Nephron (organoid): ENCODE data around the gene SMAP1.

Experiments used
- H3K27ac Mint-ChIP-seq, 3 experiments: 2 replicates each; pipeline ENCODE4 v1.8.0; 2020; ENCODE audit warnings: mixed read lengths in 3 of 3, mild to moderate bottlenecking in 2 of 3, moderate library complexity in 1 of 3
- H3K27me3 Mint-ChIP-seq: 2 replicates; pipeline ENCODE4 v1.8.0; 2021; ENCODE audit warnings: low read depth, mild to moderate bottlenecking, moderate library complexity, mixed read lengths
- H3K36me3 Mint-ChIP-seq: 2 replicates; pipeline ENCODE4 v1.8.0; 2020; ENCODE audit warnings: low read depth, mixed read lengths
- H3K4me1 Mint-ChIP-seq: 2 replicates; pipeline ENCODE4 v1.8.0; 2020; ENCODE audit warnings: mixed read lengths
- H3K4me3 Mint-ChIP-seq, 3 experiments: 2 replicates each; pipeline ENCODE4 v1.8.0; 2020; ENCODE audit warnings: mild to moderate bottlenecking in 3 of 3, mixed read lengths in 3 of 3, moderate library complexity in 2 of 3
- H3K9me3 Mint-ChIP-seq: 2 replicates; pipeline ENCODE4 v1.8.0; 2020; ENCODE audit warnings: mixed read lengths
- CTCF ChIP-seq, 3 experiments: fragments of 200-600 bp; sonication (generic); IDR thresholded peaks; one replicate each; pipeline ENCODE4 v1.5.0; 2021; ENCODE audit warnings: antibody characterized with exemption in 3 of 3; ENCODE audit not compliant: unreplicated experiment in 3 of 3

The SMAP1 gene

DNA sequence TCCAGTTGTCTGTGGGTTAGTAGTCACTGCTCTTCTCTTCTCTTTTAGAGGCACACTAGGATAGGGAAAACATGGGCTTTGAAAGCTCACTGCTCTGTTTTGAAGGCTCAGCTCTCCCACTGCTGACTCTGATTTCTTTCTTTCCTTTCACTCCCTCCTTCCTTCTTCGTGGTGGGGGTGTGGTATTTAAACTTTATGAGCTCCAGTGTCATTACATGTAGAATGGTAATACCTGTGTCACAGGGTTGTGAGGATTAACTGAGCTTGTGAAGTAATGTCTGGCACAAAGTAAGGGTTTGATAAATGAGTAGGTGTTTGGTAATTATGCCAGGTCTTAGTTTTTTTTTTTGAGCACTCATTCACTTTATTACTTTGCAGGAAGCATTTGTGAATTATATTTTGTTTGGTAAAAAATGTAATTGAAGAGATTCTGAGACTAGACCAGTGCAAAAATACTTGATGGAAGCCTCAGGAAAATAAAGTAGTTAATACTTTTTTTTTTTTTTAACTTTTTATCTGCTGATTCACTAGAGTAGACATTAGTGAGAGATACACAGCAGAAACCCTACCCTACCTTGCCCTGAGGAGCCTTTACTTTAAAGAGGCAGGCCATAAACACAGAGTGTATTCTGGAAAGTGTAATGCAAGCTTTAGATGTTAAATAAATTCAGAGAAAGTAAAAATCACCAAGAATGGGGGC is 17.3 kb downstream of the SMAP1 start:
- Mint-ChIP-seq H3K9me3 (peaks cover 4% of the 10 kb centered on the region), H3K36me3 (no peaks in the 10 kb centered on the region), H3K27ac (peak overlapping the region; percentile 19 to 74 (median 73)), H3K27me3 (no peaks in the 10 kb centered on the region), H3K4me1 (peaks cover 20% of the 10 kb centered on the region), H3K4me3 (peak overlapping the region in 1 of 3 experiments; percentile 35)
- no peak for TF ChIP-seq CTCF (IDR thresholded peaks at IDR 0.05; ENCODE audit: unreplicated experiment in 3 of 3)

DNA sequence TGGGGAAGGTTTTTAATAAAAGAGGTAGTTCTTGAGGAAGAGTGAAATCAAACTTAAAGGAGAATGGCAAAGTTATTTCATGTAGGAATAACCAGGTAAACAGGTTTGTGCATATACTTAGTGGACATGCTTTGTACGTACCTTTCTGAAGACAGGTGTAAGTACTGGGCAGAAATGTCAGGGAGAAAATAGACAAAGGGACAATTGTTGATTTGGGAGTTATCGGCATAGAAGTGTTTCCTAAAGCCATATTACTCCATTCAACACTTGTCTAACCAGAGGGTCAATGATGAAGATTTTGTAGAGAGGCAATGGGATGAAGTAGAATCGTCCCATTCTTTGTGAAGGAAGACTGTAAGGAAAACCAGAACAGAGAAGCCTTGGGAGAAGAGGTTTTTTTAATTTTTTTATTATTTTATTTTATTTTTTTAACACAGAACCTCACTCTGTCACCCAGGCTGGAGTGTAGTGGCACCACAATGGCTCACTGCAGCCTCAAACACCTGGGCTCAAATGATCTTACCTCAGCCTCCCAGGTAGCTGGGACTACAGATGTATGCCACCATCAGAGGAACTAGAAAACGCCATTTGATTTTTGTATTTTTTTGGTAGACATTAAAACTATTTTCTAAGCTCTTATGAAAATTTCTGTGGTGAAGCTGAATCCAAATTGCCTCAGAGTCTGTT is 18.0 kb downstream of the SMAP1 start:
- H3K27me3 Mint-ChIP-seq: no peaks in the 10 kb centered on the region
- no peak for TF ChIP-seq CTCF (IDR thresholded peaks at IDR 0.05; ENCODE audit: unreplicated experiment in 3 of 3)
- H3K9me3 Mint-ChIP-seq: peaks cover 5% of the 10 kb centered on the region
- peaks cover 20% of the 10 kb centered on the region for H3K4me1 Mint-ChIP-seq
- H3K36me3 Mint-ChIP-seq: no peaks in the 10 kb centered on the region
- no peak overlapping the region for H3K27ac Mint-ChIP-seq
- no peak overlapping the region for H3K4me3 Mint-ChIP-seq

DNA sequence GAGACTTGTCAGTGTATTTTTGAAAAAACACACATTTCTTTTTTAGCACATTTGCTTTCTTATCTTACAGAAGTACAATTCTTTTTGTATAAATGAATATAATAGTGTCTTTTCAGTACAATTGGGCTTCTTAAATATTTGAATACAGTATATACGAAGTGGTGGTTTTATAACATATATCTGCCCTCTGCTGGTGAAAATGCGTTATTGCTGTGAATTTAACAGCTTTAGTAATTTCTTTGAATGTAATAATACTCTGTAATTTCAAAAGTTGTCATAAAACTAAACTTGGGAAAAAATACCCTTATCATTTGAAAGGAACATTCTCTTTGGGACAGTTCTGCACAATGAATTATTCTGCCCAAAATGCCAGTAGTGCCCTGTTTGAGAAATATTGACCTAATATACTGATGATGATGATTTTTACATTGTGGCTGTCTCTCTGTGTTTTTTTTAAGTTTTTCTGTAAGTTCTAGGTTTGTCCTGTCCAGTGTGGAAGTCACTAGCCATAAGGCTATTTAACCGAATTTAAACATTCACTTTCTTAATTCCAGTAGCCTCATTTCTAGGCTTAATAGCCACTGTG is 19.0 kb downstream of the SMAP1 start:
- Mint-ChIP-seq H3K4me3 (no peak overlapping the region), H3K4me1 (peaks cover 20% of the 10 kb centered on the region), H3K27me3 (no peaks in the 10 kb centered on the region), H3K27ac (no peak overlapping the region), H3K36me3 (peaks cover 9% of the 10 kb centered on the region), H3K9me3 (peaks cover 14% of the 10 kb centered on the region)
- TF ChIP-seq CTCF (IDR thresholded peaks at IDR 0.05; ENCODE audit: unreplicated experiment in 3 of 3): peak; percentile 65 to 78 (median 67)

DNA sequence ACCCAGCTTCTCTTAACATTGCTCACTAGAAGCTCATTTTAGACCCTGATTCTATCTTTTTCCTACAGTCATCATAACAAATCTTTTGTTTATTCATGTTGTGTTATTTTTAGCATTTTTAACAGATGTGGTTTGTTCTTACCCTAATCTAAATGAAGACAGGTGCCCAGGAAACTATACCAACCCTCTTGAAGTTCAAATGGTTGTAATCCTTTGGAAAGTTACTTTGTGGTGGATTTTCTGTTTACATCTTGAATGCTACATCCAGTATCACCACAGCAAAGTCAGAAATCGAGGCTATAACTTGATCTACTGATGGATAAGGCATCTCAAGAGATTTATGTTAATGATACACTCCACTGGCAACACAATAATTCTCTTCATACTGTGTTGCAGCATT is 26.2 kb downstream of the SMAP1 start:
- H3K9me3 Mint-ChIP-seq: peaks cover 71% of the 10 kb centered on the region
- no peak overlapping the region for H3K4me3 Mint-ChIP-seq
- TF ChIP-seq CTCF (IDR thresholded peaks at IDR 0.05; ENCODE audit: unreplicated experiment in 3 of 3): no peak
- H3K36me3 Mint-ChIP-seq: peaks cover 61% of the 10 kb centered on the region
- no peaks in the 10 kb centered on the region for H3K4me1 Mint-ChIP-seq
- no peak overlapping the region for H3K27ac Mint-ChIP-seq
- H3K27me3 Mint-ChIP-seq: peaks cover 4% of the 10 kb centered on the region

GRCh38 chr6:70694371-70694770 is 26.7 kb downstream of the SMAP1 start:
- H3K36me3 Mint-ChIP-seq: peaks cover 62% of the 10 kb centered on the region
- H3K4me1 Mint-ChIP-seq: no peaks in the 10 kb centered on the region
- H3K27me3 Mint-ChIP-seq: peaks cover 4% of the 10 kb centered on the region
- H3K9me3 Mint-ChIP-seq: peaks cover 70% of the 10 kb centered on the region
- no peak overlapping the region for H3K4me3 Mint-ChIP-seq
- TF ChIP-seq CTCF (IDR thresholded peaks at IDR 0.05; ENCODE audit: unreplicated experiment in 3 of 3): no peak
- H3K27ac Mint-ChIP-seq: no peak overlapping the region
